Measurements from ENCODE around the gene PARD6B. TPM values are rescaled to one million over a fixed set of nuclear protein-coding genes. Genes with fewer than 3 reads are reported as not detected.
"Not testable (repeated sequence)": the region's sequence is repeated elsewhere in the genome, so short reads cannot be mapped to it uniquely, and the experiment has no call there.

Gene PARD6B
- polyA plus RNA-seq, 1 of the 3 experiments (the other 2 are of a cell fraction): 0.49 TPM

GRCh38 chr20:50763550-50764458 lies 32.4 kb downstream of the PARD6B start:
- not testable (repeated sequence) for H3K79me2 ChIP-seq (ENCODE audit: insufficient read depth); DNase-seq; H3K4me2 ChIP-seq; H3K9me3 ChIP-seq; H3K4me3 ChIP-seq (ENCODE audit: low read depth in 2 of 2, low read length in 1 of 2); H4K20me1 ChIP-seq (ENCODE audit: insufficient read depth); H3K27me3 ChIP-seq (ENCODE audit: insufficient read depth); H3K9me2 ChIP-seq; H2AFZ ChIP-seq (ENCODE audit: low read depth); H3K9ac ChIP-seq; H3K36me3 ChIP-seq (replicated peaks in 1 of 2; ENCODE audit: control insufficient read depth in 1 of 2, insufficient read depth in 2 of 2, low read length in 1 of 2)
- 86% methylated on average over 20 of the region's 20 CpGs for WGBS (ENCODE audit: low lambda C conversion rate)
- H3K4me1 ChIP-seq (ENCODE audit: control insufficient read depth in 1 of 2, insufficient read depth in 2 of 2, low read depth in 1 of 2, low read length in 1 of 2): peaks cover 10 to 30% of the 10 kb centered on the region in 2 experiments; a peak in 3 of 4 replicates
- POLR2A ChIA-PET: interaction anchor here (0.6 kb wide), 1 partner anchor 30 kb away, joined by 4 read pairs; no protein-coding TSS in a partner anchor
- CTCF ChIA-PET: interaction anchor here (0.8 to 2.3 kb wide), 2 partner anchors 14 to 31 kb away, joined by 5 read pairs; partner anchors contain the start of gene BCAS4
- 0 out of 4 replicates have a peak overlapping the region, but pooled peaks of 1 of the 2 experiments have one; percentile 80 for H3K27ac ChIP-seq (ENCODE audit: low read depth in 2 of 2, low read length in 1 of 2)
- H3F3A ChIP-seq (replicated peaks; ENCODE audit: insufficient read depth): peaks cover 21% of the 10 kb centered on the region
- TF ChIP-seq MEF2A (IDR thresholded peaks at IDR 0.05; ENCODE audit: borderline replicate concordance, low read depth): peak; percentile 49; the same call in 1 of the 2 replicates

DNA sequence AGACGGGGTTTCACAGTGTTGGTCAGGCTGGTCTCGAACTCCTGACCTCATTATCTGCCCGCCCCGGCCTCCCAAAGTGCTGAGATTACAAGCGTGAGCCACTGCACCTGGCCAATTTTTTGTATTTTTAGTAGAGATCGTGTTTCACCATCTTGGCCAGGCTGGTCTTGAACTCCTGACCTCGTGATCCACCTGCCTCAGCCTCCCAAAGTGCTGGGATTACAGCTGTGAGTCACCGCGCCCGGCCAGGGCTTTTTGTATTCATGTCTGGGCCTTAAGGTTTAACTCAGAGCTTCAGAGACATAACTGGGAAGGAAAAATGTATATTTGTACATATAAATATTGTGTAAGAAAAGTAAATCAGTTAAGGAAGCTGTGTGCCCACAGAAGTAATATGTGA lies 33.9 kb downstream of the PARD6B start:
- peaks cover 21% of the 10 kb centered on the region for H3F3A ChIP-seq (replicated peaks; ENCODE audit: insufficient read depth)
- H3K9me2 ChIP-seq; POLR2A ChIA-PET; H3K27ac ChIP-seq (ENCODE audit: low read depth in 2 of 2, low read length in 1 of 2); DNase-seq; H3K36me3 ChIP-seq (replicated peaks in 1 of 2; ENCODE audit: control insufficient read depth in 1 of 2, insufficient read depth in 2 of 2, low read length in 1 of 2); H3K9ac ChIP-seq; H4K20me1 ChIP-seq (ENCODE audit: insufficient read depth); H2AFZ ChIP-seq (ENCODE audit: low read depth); H3K9me3 ChIP-seq; H3K4me2 ChIP-seq; H3K79me2 ChIP-seq (ENCODE audit: insufficient read depth); H3K4me3 ChIP-seq (ENCODE audit: low read depth in 2 of 2, low read length in 1 of 2); H3K27me3 ChIP-seq (ENCODE audit: insufficient read depth): not testable (repeated sequence)
- CTCF ChIA-PET: interaction anchor here (1.4 kb wide), 1 partner anchor 114 kb away, joined by 4 read pairs; no protein-coding TSS in a partner anchor
- peaks cover 10 to 30% of the 10 kb centered on the region in 2 experiments; a peak in 3 of 4 replicates for H3K4me1 ChIP-seq (ENCODE audit: control insufficient read depth in 1 of 2, insufficient read depth in 2 of 2, low read depth in 1 of 2, low read length in 1 of 2)
- WGBS (ENCODE audit: low lambda C conversion rate): 74% methylated on average over 9 of the region's 10 CpGs

DNA sequence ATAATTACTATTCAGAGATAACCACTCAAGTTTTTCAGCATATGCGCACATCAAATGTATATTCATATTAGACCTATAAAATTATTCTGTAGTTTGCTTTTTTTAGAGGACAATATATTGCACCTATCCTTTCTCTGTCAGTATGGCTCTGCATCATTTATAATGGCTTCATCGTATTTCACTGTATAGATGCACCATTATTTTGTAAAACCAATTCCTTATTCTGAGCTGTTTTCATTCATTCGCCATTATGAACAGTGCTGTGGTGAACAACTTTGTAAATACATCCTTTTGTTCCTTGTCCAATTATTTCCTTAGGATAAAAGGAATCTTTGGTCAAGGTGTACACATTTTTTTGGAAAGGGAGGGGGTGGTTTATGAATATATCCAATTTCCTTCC lies 34.3 kb downstream of the PARD6B start:
- Histone ChIP-seq H2AFZ (ENCODE audit: low read depth) (no peak overlapping the region), H3K4me1 (ENCODE audit: control insufficient read depth in 1 of 2, insufficient read depth in 2 of 2, low read depth in 1 of 2, low read length in 1 of 2) (peaks cover 10 to 30% of the 10 kb centered on the region in 2 experiments; a peak in 3 of 4 replicates), H4K20me1 (ENCODE audit: insufficient read depth) (no peaks in the 10 kb centered on the region), H3K27ac (ENCODE audit: low read depth in 2 of 2, low read length in 1 of 2) (no peak overlapping the region), H3F3A (replicated peaks; ENCODE audit: insufficient read depth) (peaks cover 21% of the 10 kb centered on the region), H3K79me2 (ENCODE audit: insufficient read depth) (no peaks in the 10 kb centered on the region), H3K36me3 (replicated peaks in 1 of 2; ENCODE audit: control insufficient read depth in 1 of 2, insufficient read depth in 2 of 2, low read length in 1 of 2) (no peaks in the 10 kb centered on the region), H3K9ac (no peak overlapping the region), H3K4me3 (ENCODE audit: low read depth in 2 of 2, low read length in 1 of 2) (no peak overlapping the region), H3K4me2 (no peak overlapping the region), H3K9me3 (no peaks in the 10 kb centered on the region), H3K9me2 (no peaks in the 10 kb centered on the region), H3K27me3 (ENCODE audit: insufficient read depth) (no peaks in the 10 kb centered on the region)
- WGBS (ENCODE audit: low lambda C conversion rate): 70% methylated on average over 3 of the region's 3 CpGs
- ChIA-PET POLR2A (no interaction called here), CTCF (interaction anchor here (0.9 to 1.4 kb wide), 3 partner anchors 14 to 115 kb away, joined by 3 to 4 read pairs (median 4); no protein-coding TSS in a partner anchor)
- no peak for DNase-seq
- TF ChIP-seq TEAD4 (IDR thresholded peaks at IDR 0.05; ENCODE audit: borderline replicate concordance, insufficient read depth): no peak

DNA sequence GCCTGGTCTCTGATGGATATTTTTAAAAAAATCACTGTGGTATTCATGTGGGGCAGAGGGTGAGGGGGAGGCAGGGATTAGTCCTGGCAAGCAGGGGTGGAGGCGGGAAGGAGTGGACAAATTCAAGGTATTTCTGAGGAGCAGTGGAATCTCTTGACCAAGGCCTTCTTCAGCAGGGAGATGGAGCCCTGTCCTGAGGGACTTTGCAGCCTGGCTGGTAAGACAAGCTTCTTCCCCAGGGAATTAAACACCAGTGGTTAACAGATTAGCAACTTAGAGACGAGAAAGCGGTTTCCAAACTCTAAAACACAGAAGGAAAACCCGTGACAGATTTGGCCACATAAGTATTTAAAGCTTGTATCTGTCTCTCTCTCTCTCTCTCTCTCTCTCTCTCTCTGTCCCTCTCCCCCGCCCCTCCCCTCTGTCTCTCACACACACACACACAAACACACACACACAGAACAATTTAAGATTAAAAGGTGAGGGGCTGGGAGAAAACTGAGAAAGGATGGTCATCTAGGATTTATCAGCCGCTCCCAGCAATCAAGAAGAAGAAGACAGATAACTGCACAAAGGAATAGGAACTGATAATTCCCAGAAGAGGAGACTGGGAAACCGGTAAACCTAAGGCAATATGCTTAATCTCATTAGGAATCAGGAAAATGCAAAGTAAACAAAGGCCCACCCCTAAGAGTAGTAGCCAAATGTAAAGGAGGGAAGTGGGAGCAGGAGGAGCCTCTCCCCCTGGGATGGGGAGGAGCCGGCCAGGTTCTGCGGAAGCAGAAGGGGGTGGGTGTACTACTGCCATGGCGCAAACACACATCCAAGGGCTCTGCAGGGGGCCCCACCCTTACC lies 35.8 kb downstream of the PARD6B start:
- not testable (repeated sequence) for H3F3A ChIP-seq (replicated peaks; ENCODE audit: insufficient read depth); H3K79me2 ChIP-seq (ENCODE audit: insufficient read depth); H3K9me2 ChIP-seq; H3K9ac ChIP-seq; H4K20me1 ChIP-seq (ENCODE audit: insufficient read depth); DNase-seq; H3K27ac ChIP-seq (ENCODE audit: low read depth in 2 of 2, low read length in 1 of 2); H3K4me3 ChIP-seq (ENCODE audit: low read depth in 2 of 2, low read length in 1 of 2); H3K9me3 ChIP-seq; H3K27me3 ChIP-seq (ENCODE audit: insufficient read depth); H3K4me2 ChIP-seq; H3K36me3 ChIP-seq (replicated peaks in 1 of 2; ENCODE audit: control insufficient read depth in 1 of 2, insufficient read depth in 2 of 2, low read length in 1 of 2)
- Histone ChIP-seq H3K4me1 (ENCODE audit: control insufficient read depth in 1 of 2, insufficient read depth in 2 of 2, low read depth in 1 of 2, low read length in 1 of 2) (peaks cover 7 to 25% of the 10 kb centered on the region in 2 experiments; a peak in 3 of 4 replicates), H2AFZ (ENCODE audit: low read depth) (peak overlapping the region; percentile 29; the same call in 1 of the 2 replicates)
- WGBS (ENCODE audit: low lambda C conversion rate): 79% methylated on average over 7 of the region's 10 CpGs
- ChIA-PET CTCF (interaction anchor here (1.2 to 2.1 kb wide), 3 partner anchors 18 to 28 kb away, joined by 3 to 8 read pairs (median 6); partner anchors contain the start of gene BCAS4), POLR2A (interaction anchor here (0.7 kb wide), 1 partner anchor 23 kb away, joined by 3 read pairs; no protein-coding TSS in a partner anchor)

GRCh38 chr20:50768991-50769390 lies 37.6 kb downstream of the PARD6B start:
- H3K36me3 ChIP-seq (replicated peaks in 1 of 2; ENCODE audit: control insufficient read depth in 1 of 2, insufficient read depth in 2 of 2, low read length in 1 of 2); H3K9ac ChIP-seq; H3K79me2 ChIP-seq (ENCODE audit: insufficient read depth); H3F3A ChIP-seq (replicated peaks; ENCODE audit: insufficient read depth); CTCF ChIA-PET; H3K27me3 ChIP-seq (ENCODE audit: insufficient read depth); H3K4me2 ChIP-seq; H3K27ac ChIP-seq (ENCODE audit: low read depth in 2 of 2, low read length in 1 of 2); H3K9me3 ChIP-seq; H2AFZ ChIP-seq (ENCODE audit: low read depth); DNase-seq; H3K9me2 ChIP-seq; H4K20me1 ChIP-seq (ENCODE audit: insufficient read depth); H3K4me3 ChIP-seq (ENCODE audit: low read depth in 2 of 2, low read length in 1 of 2); POLR2A ChIA-PET: not testable (repeated sequence)
- WGBS (ENCODE audit: low lambda C conversion rate): 79% methylated on average over 6 of the region's 7 CpGs
- peaks cover 0 to 17% of the 10 kb centered on the region in 2 experiments; a peak in 1 of 4 replicates for H3K4me1 ChIP-seq (ENCODE audit: control insufficient read depth in 1 of 2, insufficient read depth in 2 of 2, low read depth in 1 of 2, low read length in 1 of 2)
